GM19043 (cell line): ENCODE data around the gene MLN.

Experiments used
- ATAC-seq: cut with Tn5 transposase; IDR thresholded peaks from one replicate; pipeline ENCODE4 v1.9.1; 2021; ENCODE audit warnings: low read depth; ENCODE audit not compliant: unreplicated experiment

MLN gene

GRCh38 chr6:33791620-33792019, 12.2 kb downstream of the MLN start:
- ATAC-seq: no peak

GRCh38 chr6:33790910-33791309, 12.9 kb downstream of the MLN start:
- no peak for ATAC-seq

GRCh38 chr6:33790379-33790778, 13.4 kb downstream of the MLN start:
- no peak for ATAC-seq

- no peak for ATAC-seq
These were observed 14.3 kb downstream of the MLN start for GRCh38 chr6:33789550-33789895.

GRCh38 chr6:33788694-33789549, 14.9 kb downstream of the MLN start, which contains the start of gene LEMD2:
Gene LEMD2 (minus strand): TSS chr6:33789130. CDS start chr6:33789116, 14 bp downstream.
- peak; percentile 83 for ATAC-seq

- peak; percentile 51 for ATAC-seq
These were observed 15.7 kb downstream of the MLN start for GRCh38 chr6:33787954-33788693.

GRCh38 chr6:33787346-33787953, 16.4 kb downstream of the MLN start:
- ATAC-seq: no peak

- no peak for ATAC-seq
These were observed 17.1 kb downstream of the MLN start for GRCh38 chr6:33786736-33787135.

- no peak for ATAC-seq
These were observed 18.0 kb downstream of the MLN start for GRCh38 chr6:33785778-33786177.

- no peak for ATAC-seq
These were observed 19.0 kb downstream of the MLN start for GRCh38 chr6:33784787-33785186.

- no peak for ATAC-seq
These were observed 19.9 kb downstream of the MLN start for GRCh38 chr6:33783781-33784520.

GRCh38 chr6:33782561-33782960, 21.2 kb downstream of the MLN start:
- no peak for ATAC-seq

- no peak for ATAC-seq
These were observed 22.4 kb downstream of the MLN start for GRCh38 chr6:33781131-33781975.

- no peak for ATAC-seq
These were observed 23.9 kb downstream of the MLN start for GRCh38 chr6:33779895-33780294.

GRCh38 chr6:33779290-33779689, 24.5 kb downstream of the MLN start:
- ATAC-seq: no peak

- ATAC-seq: no peak
These were observed 25.2 kb downstream of the MLN start for GRCh38 chr6:33778444-33779121.

- ATAC-seq: no peak
These were observed 26.1 kb downstream of the MLN start for GRCh38 chr6:33777398-33778388.

GRCh38 chr6:33776764-33777163, 27.0 kb downstream of the MLN start:
- ATAC-seq: no peak
